GM21576 (cell line): ENCODE results near the gene SLC38A6.

Experiments used
- ATAC-seq: cut with Tn5 transposase; IDR thresholded peaks from one replicate; pipeline ENCODE4 v1.9.1; 2021; ENCODE audit warnings: mild to moderate bottlenecking, moderate library complexity; ENCODE audit not compliant: unreplicated experiment

SLC38A6 gene

DNA sequence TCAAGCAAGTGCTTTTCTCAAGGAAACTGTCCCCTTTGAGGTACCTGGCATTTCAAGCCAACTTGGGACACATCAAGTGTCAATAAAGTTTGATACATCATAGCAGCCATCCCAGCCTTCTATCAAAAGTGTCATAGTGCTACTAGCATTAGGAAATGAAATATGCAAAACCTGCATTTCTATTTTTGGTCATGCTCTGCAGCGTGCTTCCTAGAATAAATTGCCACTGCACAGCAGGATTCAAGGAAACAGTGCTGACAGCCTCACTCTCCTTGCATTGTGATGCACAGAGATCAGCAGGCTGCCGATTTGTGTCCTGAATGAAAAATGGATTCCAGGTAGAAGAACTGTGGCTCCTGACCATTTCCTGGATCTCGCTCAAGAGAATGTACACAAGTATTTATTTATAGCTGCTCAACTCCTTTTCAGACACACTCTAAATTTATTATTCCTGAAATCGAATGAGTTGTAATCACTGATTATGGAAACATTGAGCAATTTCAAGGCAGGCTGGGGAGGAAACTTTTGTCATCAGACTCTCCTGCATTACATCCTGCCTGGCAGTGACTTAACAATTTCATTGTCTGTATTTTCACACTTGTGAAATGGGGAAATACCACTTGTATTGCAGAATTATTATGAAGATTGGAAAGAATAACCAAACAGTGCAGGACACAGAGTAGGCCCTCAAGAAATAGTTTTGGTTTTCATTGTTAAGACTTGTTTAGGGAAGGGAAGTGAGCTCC lies 120.9 kb downstream of the SLC38A6 start:
- no peak for ATAC-seq
